T-helper 17 cell (primary cell): Measurements from ENCODE around the gene TMCO4. TPM values are rescaled to one million over a fixed set of nuclear protein-coding genes. Genes with fewer than 3 reads are reported as not detected.

Experiments
- ATAC-seq: fragments of 150-1000 bp; cut with Tn5 transposase; 2 replicates; pipeline ENCODE4 v1.10.0; 2021; ENCODE audit warnings: mild to moderate bottlenecking, moderate library complexity
- DNase-seq, 3 donors: peaks; one replicate each; pipeline versions ENCODE4 v3.0.0 to v3.0.0-alpha.2; 2020 to 2021
- H3K9me3 ChIP-seq: one replicate; pipeline ENCODE4 v1.7.0; 2013; ENCODE audit warnings: low read length, mild to moderate bottlenecking; ENCODE audit not compliant: control insufficient read depth, poor library complexity, severe bottlenecking
- H3K27ac Mint-ChIP-seq: one replicate; pipeline ENCODE4 v1.8.0; 2022; ENCODE audit warnings: mild to moderate bottlenecking, moderate library complexity, mixed read lengths
- H3K27me3 Mint-ChIP-seq: one replicate; pipeline ENCODE4 v1.8.0; 2022; ENCODE audit warnings: mixed read lengths
- H3K36me3 Mint-ChIP-seq: one replicate; pipeline ENCODE4 v1.8.0; 2022; ENCODE audit warnings: low read depth, mixed read lengths
- H3K4me1 Mint-ChIP-seq: one replicate; pipeline ENCODE4 v1.8.0; 2022; ENCODE audit warnings: mild to moderate bottlenecking, mixed read lengths
- H3K4me3 Mint-ChIP-seq: one replicate; pipeline ENCODE4 v1.8.0; 2022; ENCODE audit warnings: mild to moderate bottlenecking, moderate library complexity, mixed read lengths
- total RNA-seq, 4 donors: library from RNA in 2 of 4; stranded (reverse) in 2 of 4; gene quantifications; one replicate each; pipeline ENCODE4 v1.2.3 and lab custom pipeline; 2022 to 2026

Gene TMCO4
- total RNA-seq, 2 donors from 2014 or later: 18.6 TPM

DNA sequence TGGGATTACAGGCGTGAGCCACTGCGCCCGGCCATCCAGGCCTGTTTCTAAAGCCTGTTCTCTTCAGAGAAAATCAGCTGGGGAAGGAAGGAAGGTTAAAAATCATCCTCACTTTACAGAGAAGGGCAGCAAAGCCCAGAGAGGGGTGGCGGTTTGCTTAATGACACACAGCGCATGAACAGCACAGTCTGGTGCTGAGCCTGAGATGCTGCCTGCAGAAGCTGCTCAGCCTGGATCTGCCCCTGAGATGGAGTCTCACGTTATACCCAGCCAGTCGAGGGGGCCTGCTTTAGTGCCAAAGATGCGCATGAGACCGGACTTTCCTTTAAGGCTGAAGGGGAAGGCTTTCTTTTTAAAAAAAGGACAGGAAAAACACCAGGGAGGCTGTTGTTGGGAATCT is 113.7 kb downstream of the TMCO4 start:
- Mint-ChIP-seq H3K36me3 (peaks cover 4% of the 10 kb centered on the region), H3K4me3 (no peak overlapping the region), H3K27me3 (no peaks in the 10 kb centered on the region), H3K4me1 (peaks cover 17% of the 10 kb centered on the region), H3K27ac (no peak overlapping the region)
- DNase-seq: no peak
- no peaks in the 10 kb centered on the region for H3K9me3 ChIP-seq
- no peak for ATAC-seq

- no peak for ATAC-seq
- H3K9me3 ChIP-seq: no peaks in the 10 kb centered on the region
- no peak overlapping the region for H3K4me3 Mint-ChIP-seq
- H3K27me3 Mint-ChIP-seq: no peaks in the 10 kb centered on the region
- H3K27ac Mint-ChIP-seq: no peak overlapping the region
- no peaks in the 10 kb centered on the region for H3K36me3 Mint-ChIP-seq
- peaks cover 14% of the 10 kb centered on the region for H3K4me1 Mint-ChIP-seq
- no peak for DNase-seq
Measured at GRCh38 chr1:19684677-19685076, 115.0 kb downstream of the TMCO4 start.

DNA sequence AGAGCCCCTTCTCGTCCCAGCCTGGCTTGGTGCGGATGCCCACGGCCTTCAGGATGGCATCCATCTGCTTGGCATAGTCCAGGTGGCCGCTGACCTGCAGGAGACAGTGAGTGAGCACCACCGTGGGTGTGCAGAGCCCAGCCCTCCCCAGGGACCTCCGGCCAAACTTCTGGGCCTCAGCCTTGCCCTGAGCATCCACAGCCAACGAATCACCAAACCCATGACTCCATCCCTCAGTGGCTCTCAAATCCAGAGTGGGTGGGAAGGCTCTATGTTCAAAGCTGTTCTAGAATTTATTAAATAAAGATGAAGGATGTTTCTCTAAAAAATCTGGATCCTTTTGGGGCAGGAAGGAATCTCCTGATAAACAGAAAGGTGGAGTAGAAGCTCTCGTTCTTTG is 116.4 kb downstream of the TMCO4 start:
- Mint-ChIP-seq H3K27me3 (no peaks in the 10 kb centered on the region), H3K4me1 (peaks cover 7% of the 10 kb centered on the region), H3K27ac (no peak overlapping the region), H3K36me3 (no peaks in the 10 kb centered on the region), H3K4me3 (no peak overlapping the region)
- no peak for ATAC-seq
- DNase-seq: no peak
- H3K9me3 ChIP-seq: no peaks in the 10 kb centered on the region

- Mint-ChIP-seq H3K27me3 (no peaks in the 10 kb centered on the region), H3K4me1 (peaks cover 5% of the 10 kb centered on the region), H3K4me3 (no peak overlapping the region), H3K27ac (no peak overlapping the region), H3K36me3 (no peaks in the 10 kb centered on the region)
- H3K9me3 ChIP-seq: no peaks in the 10 kb centered on the region
- DNase-seq: no peak
- no peak for ATAC-seq
Measured at GRCh38 chr1:19682901-19683300, 116.8 kb downstream of the TMCO4 start.

- H3K4me3 Mint-ChIP-seq: no peak overlapping the region
- H3K9me3 ChIP-seq: no peaks in the 10 kb centered on the region
- DNase-seq: no peak
- no peak overlapping the region for H3K27ac Mint-ChIP-seq
- no peaks in the 10 kb centered on the region for H3K27me3 Mint-ChIP-seq
- no peak for ATAC-seq
- H3K4me1 Mint-ChIP-seq: peaks cover 2% of the 10 kb centered on the region
- H3K36me3 Mint-ChIP-seq: no peaks in the 10 kb centered on the region
Measured at GRCh38 chr1:19682257-19682656, 117.5 kb downstream of the TMCO4 start.

DNA sequence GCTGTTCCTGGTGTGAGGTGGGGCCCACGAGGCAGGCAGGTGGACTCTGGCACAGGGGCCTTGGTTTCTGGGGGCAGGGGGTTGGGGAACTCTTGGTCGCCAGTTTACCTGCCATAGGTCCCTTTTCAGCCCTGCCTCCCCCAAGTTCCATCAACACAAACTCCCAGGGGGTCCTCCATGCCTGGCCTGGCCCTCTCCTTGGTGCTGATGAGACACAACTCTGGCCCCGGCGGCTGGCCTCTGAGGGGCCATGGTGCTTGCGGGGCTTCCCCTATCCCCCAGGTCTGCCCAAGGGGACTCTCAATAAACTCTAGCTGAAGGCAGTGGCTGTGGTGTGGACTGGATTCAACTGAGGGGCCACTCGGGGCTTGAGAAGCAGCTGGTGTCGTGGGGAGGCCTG is 119.1 kb downstream of the TMCO4 start:
- no peaks in the 10 kb centered on the region for H3K9me3 ChIP-seq
- no peaks in the 10 kb centered on the region for H3K36me3 Mint-ChIP-seq
- no peak for ATAC-seq
- H3K27me3 Mint-ChIP-seq: peaks cover 2% of the 10 kb centered on the region
- no peak for DNase-seq
- H3K27ac Mint-ChIP-seq: peak overlapping the region; percentile 59
- no peak overlapping the region for H3K4me3 Mint-ChIP-seq
- H3K4me1 Mint-ChIP-seq: peaks cover 2% of the 10 kb centered on the region

- ATAC-seq: no peak
- no peak overlapping the region for H3K4me3 Mint-ChIP-seq
- no peaks in the 10 kb centered on the region for H3K36me3 Mint-ChIP-seq
- no peak overlapping the region for H3K27ac Mint-ChIP-seq
- no peaks in the 10 kb centered on the region for H3K9me3 ChIP-seq
- H3K4me1 Mint-ChIP-seq: peaks cover 2% of the 10 kb centered on the region
- DNase-seq: no peak
- peaks cover 7% of the 10 kb centered on the region for H3K27me3 Mint-ChIP-seq
Measured at GRCh38 chr1:19679691-19680090, 120.0 kb downstream of the TMCO4 start.

DNA sequence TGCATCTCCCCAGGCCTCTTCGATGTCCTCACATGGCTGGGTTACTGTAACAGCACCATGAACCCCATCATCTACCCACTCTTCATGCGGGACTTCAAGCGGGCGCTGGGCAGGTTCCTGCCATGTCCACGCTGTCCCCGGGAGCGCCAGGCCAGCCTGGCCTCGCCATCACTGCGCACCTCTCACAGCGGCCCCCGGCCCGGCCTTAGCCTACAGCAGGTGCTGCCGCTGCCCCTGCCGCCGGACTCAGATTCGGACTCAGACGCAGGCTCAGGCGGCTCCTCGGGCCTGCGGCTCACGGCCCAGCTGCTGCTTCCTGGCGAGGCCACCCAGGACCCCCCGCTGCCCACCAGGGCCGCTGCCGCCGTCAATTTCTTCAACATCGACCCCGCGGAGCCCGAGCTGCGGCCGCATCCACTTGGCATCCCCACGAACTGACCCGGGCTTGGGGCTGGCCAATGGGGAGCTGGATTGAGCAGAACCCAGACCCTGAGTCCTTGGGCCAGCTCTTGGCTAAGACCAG is 120.7 kb downstream of the TMCO4 start:
- DNase-seq: no peak
- H3K9me3 ChIP-seq: no peaks in the 10 kb centered on the region
- H3K36me3 Mint-ChIP-seq: no peaks in the 10 kb centered on the region
- no peak overlapping the region for H3K27ac Mint-ChIP-seq
- peaks cover 11% of the 10 kb centered on the region for H3K27me3 Mint-ChIP-seq
- peaks cover 2% of the 10 kb centered on the region for H3K4me1 Mint-ChIP-seq
- no peak for ATAC-seq
- H3K4me3 Mint-ChIP-seq: no peak overlapping the region

DNA sequence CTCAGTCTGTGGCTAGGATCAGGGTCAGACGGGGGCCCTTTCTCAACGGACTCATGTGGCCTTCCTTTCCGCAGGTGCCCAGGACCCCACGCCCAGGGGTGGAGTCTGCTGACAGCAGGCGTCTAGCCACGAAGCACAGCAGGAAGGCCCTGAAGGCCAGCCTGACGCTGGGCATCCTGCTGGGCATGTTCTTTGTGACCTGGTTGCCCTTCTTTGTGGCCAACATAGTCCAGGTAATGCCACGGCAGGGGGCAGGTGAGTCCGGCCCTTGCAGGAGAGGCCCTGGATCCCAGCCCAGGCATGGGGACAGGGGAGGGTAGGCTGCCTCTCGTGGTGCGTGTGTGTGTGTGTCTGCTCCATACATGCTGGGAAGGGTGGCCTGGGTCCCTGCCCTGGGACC is 121.2 kb downstream of the TMCO4 start:
- no peak for ATAC-seq
- no peak for DNase-seq

GRCh38 chr1:19676438-19676922 is 123.2 kb downstream of the TMCO4 start:
- Mint-ChIP-seq H3K27me3 (peaks cover 11% of the 10 kb centered on the region), H3K4me1 (peaks cover 2% of the 10 kb centered on the region), H3K36me3 (no peaks in the 10 kb centered on the region), H3K4me3 (no peak overlapping the region), H3K27ac (no peak overlapping the region)
- DNase-seq: no peak
- H3K9me3 ChIP-seq: no peaks in the 10 kb centered on the region
- ATAC-seq: no peak

More for the DNA sequence above, 121.2 kb downstream of the TMCO4 start:
- H3K9me3 ChIP-seq: no peaks in the 10 kb centered on the region
- H3K27me3 Mint-ChIP-seq: peaks cover 11% of the 10 kb centered on the region
- H3K4me3 Mint-ChIP-seq: no peak overlapping the region
- no peak overlapping the region for H3K27ac Mint-ChIP-seq
- H3K4me1 Mint-ChIP-seq: peaks cover 2% of the 10 kb centered on the region
- no peaks in the 10 kb centered on the region for H3K36me3 Mint-ChIP-seq

- Mint-ChIP-seq H3K4me1 (peaks cover 2% of the 10 kb centered on the region), H3K27ac (no peak overlapping the region), H3K4me3 (no peak overlapping the region), H3K36me3 (no peaks in the 10 kb centered on the region), H3K27me3 (peaks cover 11% of the 10 kb centered on the region)
- ATAC-seq (no peak), DNase-seq (no peak)
- no peaks in the 10 kb centered on the region for H3K9me3 ChIP-seq
Measured at GRCh38 chr1:19675797-19676196, 123.9 kb downstream of the TMCO4 start.

DNA sequence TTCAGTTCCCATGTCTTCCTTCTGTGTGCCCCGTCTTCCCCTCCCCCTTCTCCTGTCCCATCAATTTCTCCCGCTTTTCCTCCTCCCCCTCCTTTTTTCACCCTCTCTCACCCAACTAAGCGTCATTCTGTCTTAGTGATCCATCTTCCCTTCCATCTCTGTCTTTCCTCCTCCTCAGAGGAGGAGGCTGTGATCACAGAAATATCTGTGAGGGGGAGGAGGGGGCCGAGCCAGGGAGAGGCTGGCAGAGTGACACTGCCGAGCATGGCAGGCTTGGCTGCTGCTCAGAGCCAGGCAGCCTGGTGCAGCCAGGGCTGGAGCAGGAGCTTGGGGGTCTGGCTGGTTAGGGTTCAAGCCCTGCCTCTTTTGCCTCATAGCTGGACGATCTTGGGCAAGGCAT is 127.5 kb downstream of the TMCO4 start:
- peaks cover 32% of the 10 kb centered on the region for H3K27me3 Mint-ChIP-seq

DNA sequence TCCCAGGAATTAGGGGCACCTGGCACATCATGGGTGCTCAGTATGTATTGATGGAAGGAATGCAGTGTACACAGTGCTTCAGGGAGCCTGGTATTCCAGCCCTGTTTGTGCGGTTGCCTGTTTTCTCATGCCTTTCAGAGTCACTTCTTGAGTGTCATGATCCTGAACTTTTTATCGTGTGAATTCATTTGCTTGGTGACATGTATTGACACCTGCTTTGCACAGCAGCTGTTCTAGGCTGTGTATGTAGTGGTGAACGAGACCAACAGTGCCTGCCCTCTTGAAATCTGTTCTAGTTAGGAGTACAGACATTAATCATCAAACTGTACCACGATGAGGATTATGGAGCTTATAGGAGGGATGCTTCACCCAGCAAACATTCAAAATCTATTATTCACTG is 128.9 kb downstream of the TMCO4 start:
- H3K4me1 Mint-ChIP-seq: peaks cover 13% of the 10 kb centered on the region
- no peak overlapping the region for H3K4me3 Mint-ChIP-seq
- DNase-seq (no peak), ATAC-seq (no peak)
- peaks cover 7% of the 10 kb centered on the region for H3K36me3 Mint-ChIP-seq
- H3K27me3 Mint-ChIP-seq: peaks cover 47% of the 10 kb centered on the region
- no peaks in the 10 kb centered on the region for H3K9me3 ChIP-seq
- H3K27ac Mint-ChIP-seq: no peak overlapping the region

More for the DNA sequence above, 127.5 kb downstream of the TMCO4 start:
- Mint-ChIP-seq H3K4me3 (no peak overlapping the region), H3K27ac (no peak overlapping the region), H3K4me1 (peaks cover 3% of the 10 kb centered on the region), H3K36me3 (peaks cover 2% of the 10 kb centered on the region)
- no peak for DNase-seq
- ATAC-seq: no peak
- H3K9me3 ChIP-seq: no peaks in the 10 kb centered on the region

DNA sequence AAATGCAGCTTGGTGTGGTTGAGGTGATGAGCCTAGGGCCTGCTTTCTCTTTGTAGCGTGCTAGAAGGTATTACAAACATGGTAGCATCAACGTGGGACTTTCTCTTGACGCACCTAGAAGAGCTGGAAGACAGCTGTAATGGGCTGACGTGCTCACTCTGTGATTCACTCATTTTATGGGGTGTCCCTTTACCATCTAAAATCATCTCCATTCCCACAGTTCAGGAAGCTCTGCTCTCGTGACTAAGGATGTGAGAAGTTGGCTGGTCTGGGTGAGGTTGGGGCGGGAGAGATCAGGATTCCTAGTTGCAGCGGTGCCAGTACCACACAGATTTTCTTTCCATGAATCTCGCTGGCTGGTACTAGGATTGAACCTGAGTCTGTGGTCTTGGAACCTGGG is 130.8 kb downstream of the TMCO4 start:
- Mint-ChIP-seq H3K36me3 (peaks cover 7% of the 10 kb centered on the region), H3K4me3 (no peak overlapping the region), H3K27me3 (peaks cover 39% of the 10 kb centered on the region), H3K27ac (no peak overlapping the region), H3K4me1 (peaks cover 20% of the 10 kb centered on the region)
- ATAC-seq (no peak), DNase-seq (no peak)
- no peaks in the 10 kb centered on the region for H3K9me3 ChIP-seq
